ENCODE data around the gene NUF2. TPM values are rescaled to one million over a fixed set of nuclear protein-coding genes. Genes with fewer than 3 reads are reported as not detected.

Gene NUF2
- total RNA-seq, 4 donors from 2014 or later = 2.2 to 6.1 (median 3.2) TPM

DNA sequence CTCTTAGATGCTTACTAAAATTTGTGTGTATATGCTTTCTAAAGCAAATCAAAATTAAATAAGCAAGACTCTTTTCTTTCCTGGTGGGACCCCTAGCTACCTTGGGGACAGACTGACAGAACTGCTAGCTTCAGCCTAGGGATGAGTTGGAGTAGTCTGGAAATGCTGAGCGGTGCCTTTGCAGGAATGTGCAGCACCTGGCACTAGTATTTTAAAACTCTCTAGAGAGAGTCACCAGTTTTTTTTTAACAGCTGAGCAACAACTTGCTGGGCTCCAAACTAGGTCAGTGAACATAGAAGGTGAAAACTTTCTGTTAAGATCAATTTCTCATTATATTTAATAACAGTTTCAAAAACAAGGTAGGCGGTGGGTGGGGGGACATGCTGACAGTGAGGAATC is 56.8 kb downstream of the NUF2 start:
- 78% methylated on average over 2 of the region's 2 CpGs for WGBS
- H3K27me3 ChIP-seq = no peaks in the 10 kb centered on the region
- no peak overlapping the region for H3K4me3 ChIP-seq
- no peak for DNase-seq (ENCODE audit: low spot score in 2 of 2)
- no peaks in the 10 kb centered on the region for H3K9me3 ChIP-seq
- no peaks in the 10 kb centered on the region for H3K4me1 ChIP-seq
- no peak overlapping the region for H3K27ac ChIP-seq
- TF ChIP-seq, protein P1, sequence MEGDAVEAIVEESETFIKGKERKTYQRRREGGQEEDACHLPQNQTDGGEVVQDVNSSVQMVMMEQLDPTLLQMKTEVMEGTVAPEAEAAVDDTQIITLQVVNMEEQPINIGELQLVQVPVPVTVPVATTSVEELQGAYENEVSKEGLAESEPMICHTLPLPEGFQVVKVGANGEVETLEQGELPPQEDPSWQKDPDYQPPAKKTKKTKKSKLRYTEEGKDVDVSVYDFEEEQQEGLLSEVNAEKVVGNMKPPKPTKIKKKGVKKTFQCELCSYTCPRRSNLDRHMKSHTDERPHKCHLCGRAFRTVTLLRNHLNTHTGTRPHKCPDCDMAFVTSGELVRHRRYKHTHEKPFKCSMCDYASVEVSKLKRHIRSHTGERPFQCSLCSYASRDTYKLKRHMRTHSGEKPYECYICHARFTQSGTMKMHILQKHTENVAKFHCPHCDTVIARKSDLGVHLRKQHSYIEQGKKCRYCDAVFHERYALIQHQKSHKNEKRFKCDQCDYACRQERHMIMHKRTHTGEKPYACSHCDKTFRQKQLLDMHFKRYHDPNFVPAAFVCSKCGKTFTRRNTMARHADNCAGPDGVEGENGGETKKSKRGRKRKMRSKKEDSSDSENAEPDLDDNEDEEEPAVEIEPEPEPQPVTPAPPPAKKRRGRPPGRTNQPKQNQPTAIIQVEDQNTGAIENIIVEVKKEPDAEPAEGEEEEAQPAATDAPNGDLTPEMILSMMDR (IDR thresholded peaks at IDR 0.05) = no peak
- TF ChIP-seq POLR2A (IDR thresholded peaks at IDR 0.05) = no peak
- TF ChIP-seq EP300 (IDR thresholded peaks at IDR 0.05) = no peak
- TF ChIP-seq POLR2AphosphoS5 (IDR thresholded peaks at IDR 0.05) = no peak
- H3K36me3 ChIP-seq = no peaks in the 10 kb centered on the region

DNA sequence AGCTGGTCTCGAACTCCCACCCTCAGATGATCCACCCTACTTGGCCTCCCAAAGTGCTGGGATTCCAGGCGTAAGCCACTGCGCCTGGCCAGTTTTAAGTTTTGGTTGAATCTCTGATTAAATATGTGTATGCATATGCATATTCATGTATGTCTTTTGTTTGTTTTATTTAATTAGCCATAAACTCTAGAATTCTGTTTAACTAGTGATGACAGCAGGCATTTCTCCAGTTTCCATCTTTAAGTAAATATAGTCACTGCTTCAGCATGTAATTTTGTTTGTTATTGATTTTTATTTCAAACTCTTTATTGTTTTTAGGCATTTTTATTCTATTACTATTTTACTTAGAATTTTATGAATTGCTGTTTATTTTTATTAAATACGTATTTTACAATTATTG is 58.0 kb downstream of the NUF2 start:
- WGBS = 94% methylated on average over 4 of the region's 4 CpGs
- no peak for DNase-seq (ENCODE audit: low spot score in 2 of 2)

DNA sequence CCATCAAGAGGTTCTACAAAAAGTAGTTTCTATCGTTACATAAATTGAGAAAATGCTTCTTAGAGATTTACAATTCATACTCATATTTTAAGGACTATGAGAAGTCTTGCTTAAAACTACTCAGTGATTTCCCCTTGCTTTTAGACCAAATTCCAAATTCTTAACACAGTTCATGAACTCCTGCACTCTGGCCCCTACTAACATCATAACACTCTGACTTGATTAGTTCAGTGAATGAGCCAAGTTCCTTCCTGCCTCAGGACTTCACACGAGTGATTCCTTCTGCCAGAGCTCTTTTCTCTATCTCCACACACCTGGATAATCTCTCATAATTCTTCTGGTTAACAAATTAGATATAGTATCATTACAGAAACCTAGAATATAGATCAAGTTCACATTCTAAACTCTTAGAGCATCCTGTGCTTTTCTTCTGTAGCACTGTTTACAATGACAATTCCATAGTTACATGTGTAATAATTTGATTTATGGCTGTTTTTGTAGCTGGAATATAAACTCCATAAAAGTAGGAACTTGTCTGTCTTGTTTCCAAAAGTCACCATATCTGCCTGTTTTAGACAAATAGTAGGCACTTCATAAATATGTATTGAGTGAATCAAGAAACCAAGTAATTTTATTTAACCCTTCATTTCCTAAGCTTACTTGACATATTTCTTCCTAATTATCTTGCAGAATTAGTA is 59.9 kb downstream of the NUF2 start:
- H3K9me3 ChIP-seq = no peaks in the 10 kb centered on the region
- no peaks in the 10 kb centered on the region for H3K36me3 ChIP-seq
- TF ChIP-seq EP300 (IDR thresholded peaks at IDR 0.05) = no peak
- no peak for TF ChIP-seq POLR2A (IDR thresholded peaks at IDR 0.05)
- no peak for TF ChIP-seq POLR2AphosphoS5 (IDR thresholded peaks at IDR 0.05)
- TF ChIP-seq, protein P1 (IDR thresholded peaks at IDR 0.05) = no peak
- no peak for DNase-seq (ENCODE audit: low spot score in 2 of 2)
- no peak overlapping the region for H3K4me3 ChIP-seq
- H3K4me1 ChIP-seq = no peaks in the 10 kb centered on the region
- 38% methylated on average over 2 of the region's 2 CpGs for WGBS
- H3K27me3 ChIP-seq = peaks cover 4% of the 10 kb centered on the region
- H3K27ac ChIP-seq = no peak overlapping the region

More for the DNA sequence above, 58.0 kb downstream of the NUF2 start:
- Histone ChIP-seq H3K4me3 (no peak overlapping the region), H3K9me3 (no peaks in the 10 kb centered on the region), H3K36me3 (no peaks in the 10 kb centered on the region), H3K27me3 (no peaks in the 10 kb centered on the region), H3K4me1 (no peaks in the 10 kb centered on the region), H3K27ac (no peak overlapping the region)
- TF ChIP-seq POLR2AphosphoS5 (IDR thresholded peaks at IDR 0.05) = no peak
- TF ChIP-seq POLR2A (IDR thresholded peaks at IDR 0.05) = no peak
- TF ChIP-seq, protein P1 (IDR thresholded peaks at IDR 0.05) = no peak
- TF ChIP-seq EP300 (IDR thresholded peaks at IDR 0.05) = no peak

DNA sequence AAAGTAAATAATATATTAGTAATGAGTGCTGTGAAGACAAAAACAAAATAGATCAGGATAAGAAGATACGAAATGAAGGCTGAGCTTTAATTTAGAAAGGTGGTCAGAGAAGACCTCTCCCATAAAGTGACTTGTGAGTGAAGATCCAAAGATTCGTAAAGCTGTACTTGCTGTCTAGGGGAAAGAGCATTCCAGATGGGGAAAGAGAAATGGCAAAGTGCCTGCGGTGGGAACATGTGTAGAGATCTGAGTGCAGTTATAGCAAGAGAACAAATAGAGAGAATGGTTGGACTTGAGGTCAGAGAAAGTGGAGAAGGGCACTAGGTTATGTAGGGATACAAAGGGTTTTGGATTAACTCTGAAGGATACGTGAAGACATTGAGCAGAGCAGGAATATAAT is 60.6 kb downstream of the NUF2 start:
- Histone ChIP-seq H3K36me3 (no peaks in the 10 kb centered on the region), H3K27ac (no peak overlapping the region), H3K4me3 (no peak overlapping the region), H3K27me3 (peaks cover 4% of the 10 kb centered on the region), H3K4me1 (no peaks in the 10 kb centered on the region), H3K9me3 (no peaks in the 10 kb centered on the region)
- TF ChIP-seq POLR2A (IDR thresholded peaks at IDR 0.05) (no peak), POLR2AphosphoS5 (IDR thresholded peaks at IDR 0.05) (no peak), EP300 (IDR thresholded peaks at IDR 0.05) (no peak)
- TF ChIP-seq, protein P1 (IDR thresholded peaks at IDR 0.05) = no peak
- WGBS = 70% methylated on average over 4 of the region's 4 CpGs
- no peak for DNase-seq (ENCODE audit: low spot score in 2 of 2)

DNA sequence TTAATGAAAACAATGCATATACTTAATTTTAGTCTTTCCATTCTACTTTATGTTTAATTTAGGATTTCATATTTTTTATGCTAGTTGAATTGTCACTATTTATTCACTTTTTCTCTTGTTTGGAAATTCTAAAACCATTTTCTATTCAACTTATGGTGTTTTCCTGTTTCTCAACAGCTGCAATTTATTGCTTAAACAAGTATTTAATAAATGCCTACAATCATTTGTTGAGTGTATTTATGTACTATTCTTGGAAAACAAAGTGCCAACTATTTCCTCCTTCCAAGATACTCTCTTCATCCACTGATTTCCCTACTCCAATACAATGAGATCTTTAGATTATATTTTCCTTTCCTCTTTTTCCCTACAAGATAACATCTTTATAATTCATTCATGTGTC is 65.4 kb downstream of the NUF2 start:
- Histone ChIP-seq H3K27me3 (peaks cover 4% of the 10 kb centered on the region), H3K4me3 (no peak overlapping the region), H3K27ac (no peak overlapping the region), H3K9me3 (no peaks in the 10 kb centered on the region), H3K36me3 (no peaks in the 10 kb centered on the region), H3K4me1 (no peaks in the 10 kb centered on the region)
- DNase-seq (ENCODE audit: low spot score in 2 of 2) = no peak
- TF ChIP-seq, protein P1 (IDR thresholded peaks at IDR 0.05) = no peak
- TF ChIP-seq EP300 (IDR thresholded peaks at IDR 0.05) (no peak), POLR2AphosphoS5 (IDR thresholded peaks at IDR 0.05) (no peak)

Data from suprapubic skin (tissue), 4 donors.